Measurements from ENCODE around the gene DGKB.

The DGKB gene

DNA sequence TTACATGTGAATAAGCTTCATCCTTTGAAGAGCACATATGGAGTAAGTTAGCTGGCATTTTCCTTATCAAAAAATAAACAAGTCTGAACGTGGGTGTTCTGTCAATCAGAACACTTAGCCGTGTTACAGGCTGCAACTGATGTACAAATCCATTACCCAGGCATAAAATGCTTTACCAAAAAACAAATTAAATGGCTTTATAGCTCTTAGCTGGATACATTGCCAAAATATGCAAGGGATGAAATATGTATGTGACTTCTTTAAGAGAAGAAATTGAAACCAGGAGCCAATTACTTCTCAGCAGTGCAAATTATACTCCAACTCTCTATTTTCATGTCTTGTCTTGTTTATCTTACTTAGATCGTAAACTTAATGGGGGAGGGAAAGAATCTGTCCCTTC is 214.8 kb downstream of the DGKB start:
- H3K4me3 ChIP-seq (ENCODE audit: low read depth, low read length) = no peak overlapping the region
- in situ Hi-C loops (cut with HindIII; ENCODE audit: low sequenced_read_pairs) = no loop called here
- TF ChIP-seq, protein P1, sequence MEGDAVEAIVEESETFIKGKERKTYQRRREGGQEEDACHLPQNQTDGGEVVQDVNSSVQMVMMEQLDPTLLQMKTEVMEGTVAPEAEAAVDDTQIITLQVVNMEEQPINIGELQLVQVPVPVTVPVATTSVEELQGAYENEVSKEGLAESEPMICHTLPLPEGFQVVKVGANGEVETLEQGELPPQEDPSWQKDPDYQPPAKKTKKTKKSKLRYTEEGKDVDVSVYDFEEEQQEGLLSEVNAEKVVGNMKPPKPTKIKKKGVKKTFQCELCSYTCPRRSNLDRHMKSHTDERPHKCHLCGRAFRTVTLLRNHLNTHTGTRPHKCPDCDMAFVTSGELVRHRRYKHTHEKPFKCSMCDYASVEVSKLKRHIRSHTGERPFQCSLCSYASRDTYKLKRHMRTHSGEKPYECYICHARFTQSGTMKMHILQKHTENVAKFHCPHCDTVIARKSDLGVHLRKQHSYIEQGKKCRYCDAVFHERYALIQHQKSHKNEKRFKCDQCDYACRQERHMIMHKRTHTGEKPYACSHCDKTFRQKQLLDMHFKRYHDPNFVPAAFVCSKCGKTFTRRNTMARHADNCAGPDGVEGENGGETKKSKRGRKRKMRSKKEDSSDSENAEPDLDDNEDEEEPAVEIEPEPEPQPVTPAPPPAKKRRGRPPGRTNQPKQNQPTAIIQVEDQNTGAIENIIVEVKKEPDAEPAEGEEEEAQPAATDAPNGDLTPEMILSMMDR (IDR thresholded peaks at IDR 0.05; ENCODE audit: low read depth, low read length, missing control alignments) = no peak
- DNase-seq (ENCODE audit: low read depth) = no peak

DNA sequence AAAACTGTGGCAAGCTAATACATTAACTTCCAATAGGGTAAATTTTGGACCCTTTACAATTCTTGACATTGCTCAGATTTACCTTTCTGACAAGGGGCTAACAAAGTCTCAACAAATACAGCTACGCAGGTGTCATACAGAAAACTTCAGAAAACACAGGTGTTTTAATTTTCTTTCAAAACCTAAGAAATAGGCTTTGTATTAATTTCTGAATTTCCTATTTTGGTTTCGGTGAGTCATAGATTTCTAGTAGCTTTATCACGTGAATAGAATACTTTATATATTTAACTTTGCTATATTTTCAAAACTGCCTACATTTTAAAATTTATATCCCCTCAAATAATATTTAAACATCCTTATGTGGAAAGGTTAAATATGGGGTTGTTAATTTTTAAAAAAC is 215.3 kb downstream of the DGKB start:
- in situ Hi-C loops (cut with HindIII; ENCODE audit: low sequenced_read_pairs) = no loop called here
- TF ChIP-seq, protein P1 (IDR thresholded peaks at IDR 0.05; ENCODE audit: low read depth, low read length, missing control alignments) = no peak
- no peak for DNase-seq (ENCODE audit: low read depth)
- no peak overlapping the region for H3K4me3 ChIP-seq (ENCODE audit: low read depth, low read length)

DNA sequence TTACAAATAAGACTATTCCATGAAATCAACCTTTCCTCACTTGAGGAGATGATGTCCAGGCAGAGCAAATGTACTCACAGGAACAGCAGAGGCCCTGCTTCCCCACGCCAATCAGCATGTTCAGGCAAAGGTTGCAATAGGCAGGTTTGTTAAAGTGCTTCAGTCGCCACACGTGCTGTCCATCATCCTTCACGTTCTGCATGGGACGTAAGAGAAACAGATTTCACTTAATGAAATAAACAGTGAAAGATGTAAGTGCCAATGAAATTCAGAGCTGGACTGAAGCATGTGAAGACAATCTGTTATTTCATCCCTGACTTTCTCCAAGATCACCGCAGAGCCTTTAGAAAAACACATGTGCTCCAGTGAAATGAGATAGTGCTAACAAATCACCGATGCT is 217.4 kb downstream of the DGKB start:
- DNase-seq (ENCODE audit: low read depth) = no peak

DNA sequence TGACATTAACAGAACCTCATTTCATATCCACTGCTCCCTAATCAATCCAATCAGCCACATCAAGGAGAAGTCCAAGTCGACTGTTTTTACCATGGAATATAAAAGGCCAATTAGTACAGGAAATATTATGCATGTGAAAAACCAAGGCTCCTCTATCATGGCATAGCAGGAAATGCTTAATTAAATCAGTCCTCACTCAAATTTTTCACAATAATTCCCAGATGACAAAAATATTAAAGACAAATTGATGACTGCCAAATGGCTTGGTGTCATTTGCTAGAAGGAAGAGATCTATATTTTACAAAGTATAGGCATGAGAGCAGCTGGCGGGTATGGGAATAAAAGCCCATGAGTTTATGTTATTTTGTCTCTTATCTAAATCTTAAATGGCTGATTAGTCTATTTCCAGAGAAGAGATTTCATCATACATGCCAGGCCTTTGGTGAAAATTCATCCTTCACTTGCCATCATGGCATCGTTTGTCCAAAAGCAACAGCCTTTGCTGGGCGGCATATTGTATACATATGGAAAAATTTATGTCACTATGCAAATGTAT is 219.6 kb downstream of the DGKB start:
- H3K4me3 ChIP-seq (ENCODE audit: low read depth, low read length) = no peak overlapping the region
- no peak for DNase-seq (ENCODE audit: low read depth)
- in situ Hi-C loops (cut with HindIII; ENCODE audit: low sequenced_read_pairs) = no loop called here
- TF ChIP-seq, protein P1 (IDR thresholded peaks at IDR 0.05; ENCODE audit: low read depth, low read length, missing control alignments) = no peak

More for the DNA sequence above, 217.4 kb downstream of the DGKB start:
- TF ChIP-seq, protein P1 (IDR thresholded peaks at IDR 0.05; ENCODE audit: low read depth, low read length, missing control alignments) = no peak
- H3K4me3 ChIP-seq (ENCODE audit: low read depth, low read length) = no peak overlapping the region
- in situ Hi-C loops (cut with HindIII; ENCODE audit: low sequenced_read_pairs) = no loop called here

DNA sequence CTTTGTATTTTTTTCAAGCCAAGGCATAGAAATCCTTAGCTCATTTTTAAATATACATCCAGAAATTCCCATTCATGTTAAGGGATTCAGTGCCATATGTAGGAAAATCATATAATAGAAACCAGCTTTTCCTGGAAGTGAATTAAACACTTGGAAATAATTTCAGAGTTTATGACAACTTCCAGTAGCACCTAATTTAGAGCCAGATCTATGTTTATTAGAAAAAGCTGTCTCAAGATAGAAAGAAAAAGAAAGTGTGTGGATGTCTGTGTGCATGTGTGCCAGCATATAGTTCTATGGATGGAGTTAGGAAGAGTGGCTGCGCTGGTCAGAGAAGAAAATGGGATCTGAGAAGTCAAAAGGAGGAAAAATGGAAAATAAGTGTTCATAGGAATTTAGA is 225.7 kb downstream of the DGKB start:
- no peak overlapping the region for H3K4me3 ChIP-seq (ENCODE audit: low read depth, low read length)
- no peak for DNase-seq (ENCODE audit: low read depth)
- in situ Hi-C loops (cut with HindIII; ENCODE audit: low sequenced_read_pairs) = no loop called here
- TF ChIP-seq, protein P1 (IDR thresholded peaks at IDR 0.05; ENCODE audit: low read depth, low read length, missing control alignments) = no peak

DNA sequence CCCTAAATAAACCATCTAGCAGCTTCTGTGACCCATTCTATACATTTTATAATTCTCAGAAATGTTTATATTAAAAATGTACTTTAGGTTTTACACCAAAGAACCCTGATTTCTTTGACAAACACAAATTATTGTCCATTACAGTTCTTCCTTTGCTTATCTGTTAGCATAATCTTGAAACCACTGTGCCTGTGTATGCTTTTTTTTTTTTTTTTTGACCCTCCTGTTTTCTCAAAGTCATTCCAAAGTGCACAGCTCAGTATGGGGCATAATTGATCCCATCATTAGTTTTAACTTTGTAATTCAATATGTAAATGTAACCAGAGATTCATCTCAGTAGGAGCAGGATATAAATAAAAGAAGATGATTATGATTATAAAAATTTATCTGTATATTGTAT is 229.3 kb downstream of the DGKB start:
- DNase-seq (ENCODE audit: low read depth) = no peak
- H3K4me3 ChIP-seq (ENCODE audit: low read depth, low read length) = no peak overlapping the region
- in situ Hi-C loops (cut with HindIII; ENCODE audit: low sequenced_read_pairs) = no loop called here
- TF ChIP-seq, protein P1 (IDR thresholded peaks at IDR 0.05; ENCODE audit: low read depth, low read length, missing control alignments) = no peak
